H9 (cell line): ENCODE measurements around the gene PLEKHO2. TPM values are rescaled to one million over a fixed set of nuclear protein-coding genes. Genes with fewer than 3 reads are reported as not detected.

Source experiments
- DNase-seq: peaks from one replicate; pipeline ENCODE4 v3.0.0-alpha.2; 2017
- H2AFZ ChIP-seq: one replicate; pipeline ENCODE4 v1.6.1; 2013; ENCODE audit warnings: mild to moderate bottlenecking, low read length, control low read depth, moderate library complexity
- H2AK5ac ChIP-seq: 2 replicates; pipeline ENCODE4 v1.6.1; 2013; ENCODE audit warnings: low read length, control low read depth, mixed read lengths; ENCODE audit not compliant: insufficient read length
- H2BK120ac ChIP-seq: one replicate; pipeline ENCODE4 v1.6.1; 2013; ENCODE audit warnings: low read depth, mild to moderate bottlenecking, low read length, control low read depth, inconsistent platforms; ENCODE audit not compliant: poor library complexity, severe bottlenecking
- H2BK12ac ChIP-seq: 2 replicates; pipeline ENCODE4 v1.6.1; 2013; ENCODE audit warnings: low read length, control low read depth, mixed read lengths, low read depth; ENCODE audit not compliant: insufficient read length
- H2BK15ac ChIP-seq: 2 replicates; pipeline ENCODE4 v1.6.1; 2013; ENCODE audit warnings: low read depth, low read length, control low read depth
- H2BK20ac ChIP-seq: one replicate; pipeline ENCODE4 v1.6.1; 2013; ENCODE audit warnings: low read depth, mild to moderate bottlenecking, low read length, control low read depth, inconsistent platforms; ENCODE audit not compliant: poor library complexity, severe bottlenecking
- H2BK5ac ChIP-seq: 2 replicates; pipeline ENCODE4 v1.6.1; 2013; ENCODE audit warnings: low read length, control low read depth, mixed read lengths; ENCODE audit not compliant: insufficient read length
- H3K14ac ChIP-seq: 2 replicates; pipeline ENCODE4 v1.6.1; 2013; ENCODE audit warnings: low read length, control low read depth; ENCODE audit not compliant: insufficient read depth
- H3K18ac ChIP-seq: 2 replicates; pipeline ENCODE4 v1.6.1; 2013; ENCODE audit warnings: low read depth, mild to moderate bottlenecking, mixed read lengths, low read length, control low read depth; ENCODE audit not compliant: insufficient read length
- H3K23ac ChIP-seq: 2 replicates; pipeline ENCODE4 v1.6.1; 2013; ENCODE audit warnings: low read length, control low read depth, mixed read lengths, low read depth; ENCODE audit not compliant: insufficient read length
- H3K23me2 ChIP-seq: 2 replicates; pipeline ENCODE4 v1.6.1; 2013; ENCODE audit warnings: low read depth, mild to moderate bottlenecking, mixed read lengths, low read length, control low read depth; ENCODE audit not compliant: insufficient read length, poor library complexity, severe bottlenecking
- H3K27ac ChIP-seq: 2 replicates; pipeline ENCODE4 v1.5.1; 2013; ENCODE audit warnings: low read length, control low read depth, mixed read lengths, low read depth; ENCODE audit not compliant: insufficient read length
- H3K27me3 ChIP-seq: 2 replicates; pipeline ENCODE4 v1.6.1; 2013; ENCODE audit warnings: low read length, control low read depth, inconsistent platforms; ENCODE audit not compliant: insufficient read depth
- H3K4ac ChIP-seq: 2 replicates; pipeline ENCODE4 v1.6.1; 2013; ENCODE audit warnings: low read depth, mild to moderate bottlenecking, control low read depth, inconsistent platforms, low read length, moderate library complexity
- H3K4me1 ChIP-seq: 2 replicates; pipeline ENCODE4 v1.6.1; 2013; ENCODE audit warnings: low read length, control low read depth, inconsistent platforms; ENCODE audit not compliant: insufficient read depth
- H3K4me2 ChIP-seq: 2 replicates; pipeline ENCODE4 v1.6.1; 2013; ENCODE audit warnings: low read length, control low read depth, mixed read lengths; ENCODE audit not compliant: insufficient read length, insufficient read depth
- H3K56ac ChIP-seq: 2 replicates; pipeline ENCODE4 v1.6.1; 2013; ENCODE audit warnings: low read depth, mild to moderate bottlenecking, mixed read lengths, low read length, control low read depth; ENCODE audit not compliant: insufficient read length
- H3K79me1 ChIP-seq: 2 replicates; pipeline ENCODE4 v1.6.1; 2013; ENCODE audit warnings: low read depth, mild to moderate bottlenecking, moderate library complexity, low read length, control low read depth, inconsistent platforms; ENCODE audit not compliant: insufficient read depth, poor library complexity, severe bottlenecking
- H3K79me2 ChIP-seq: 2 replicates; pipeline ENCODE4 v1.6.1; 2013; ENCODE audit warnings: low read length, control low read depth, inconsistent platforms; ENCODE audit not compliant: insufficient read depth
- H3K9ac ChIP-seq: 2 replicates; pipeline ENCODE4 v1.6.1; 2013; ENCODE audit warnings: low read length, control low read depth, mixed read lengths; ENCODE audit not compliant: insufficient read length; ENCODE audit errors: extremely low read depth
- H3K9me3 ChIP-seq: one replicate; pipeline ENCODE4 v1.6.1; 2013; ENCODE audit warnings: low read depth, low read length, inconsistent platforms; ENCODE audit not compliant: control insufficient read depth
- H3T11ph ChIP-seq: one replicate; pipeline ENCODE4 v1.6.1; 2013; ENCODE audit warnings: mild to moderate bottlenecking, low read length, control low read depth, inconsistent platforms
- H4K20me1 ChIP-seq: one replicate; pipeline ENCODE4 v1.6.1; 2013; ENCODE audit not compliant: control insufficient read depth, insufficient read length, insufficient read depth
- H4K5ac ChIP-seq: 2 replicates; pipeline ENCODE4 v1.6.1; 2013; ENCODE audit warnings: low read depth, mild to moderate bottlenecking, mixed read lengths, low read length, control low read depth; ENCODE audit not compliant: insufficient read length
- H4K8ac ChIP-seq: replicated peaks from 2 replicates; pipeline ENCODE4 v1.6.1; 2013; ENCODE audit warnings: low read length, control low read depth, mixed read lengths, low read depth; ENCODE audit not compliant: insufficient read length
- H4K91ac ChIP-seq: 2 replicates; pipeline ENCODE4 v1.6.1; 2013; ENCODE audit warnings: low read depth, mild to moderate bottlenecking, moderate library complexity, mixed read lengths, low read length, control low read depth; ENCODE audit not compliant: insufficient read length
- H3K27ac Mint-ChIP-seq, 3 experiments: 2 replicates in 2 of 3; 3 replicates in 1 of 3; pipeline ENCODE4 v1.8.0; 2020 to 2021; ENCODE audit warnings: mixed read lengths in 3 of 3, mild to moderate bottlenecking in 1 of 3, moderate library complexity in 1 of 3
- H3K27me3 Mint-ChIP-seq: 2 replicates; pipeline ENCODE4 v1.8.0; 2021; ENCODE audit warnings: low read depth, mild to moderate bottlenecking, moderate library complexity, mixed read lengths
- H3K36me3 Mint-ChIP-seq, 3 experiments: 2 replicates in 2 of 3; 3 replicates in 1 of 3; pipeline ENCODE4 v1.8.0; 2020 to 2021; ENCODE audit warnings: low read depth in 3 of 3, mixed read lengths in 3 of 3; ENCODE audit not compliant: insufficient read depth in 1 of 3
- H3K4me1 Mint-ChIP-seq, 2 experiments: 2 replicates each; pipeline ENCODE4 v1.8.0; 2020; ENCODE audit warnings: mixed read lengths in 2 of 2
- H3K4me3 Mint-ChIP-seq, 2 experiments: 2 replicates in 1 of 2; 3 replicates in 1 of 2; pipeline ENCODE4 v1.8.0; 2020 to 2021; ENCODE audit warnings: mild to moderate bottlenecking in 2 of 2, mixed read lengths in 2 of 2, moderate library complexity in 1 of 2
- H3K9me3 Mint-ChIP-seq, 2 experiments: 2 replicates in 1 of 2; 3 replicates in 1 of 2; pipeline ENCODE4 v1.8.0; 2020; ENCODE audit warnings: mild to moderate bottlenecking in 2 of 2, mixed read lengths in 2 of 2, moderate library complexity in 1 of 2
- WGBS: extraction: QIAGEN DNeasy Blood & Tissue Kit; methylation state at CpG from one replicate; pipeline ENCODE4 v1.1.7; 2013; ENCODE audit warnings: missing lambda C conversion rate, low lambda C conversion rate, mixed read lengths; ENCODE audit not compliant: insufficient read length; ENCODE audit errors: extremely low coverage; 5-methylcytosine and 5-hydroxymethylcytosine counted together
- total RNA-seq: library from RNA; stranded (reverse); gene quantifications from 2 replicates; pipeline ENCODE4 v1.2.1, GENCODE V29; 2021
- TF ChIP-seq, protein P1 (sequence below): fragments of 200-600 bp; sonication (generic); conservative IDR thresholded peaks from 3 replicates; pipeline ENCODE4 v1.8.0; 2021; ENCODE audit warnings: antibody characterized with exemption, mild to moderate bottlenecking

The PLEKHO2 gene
- total RNA-seq, 1 experiment from 2014 or later: 18.1 TPM

DNA sequence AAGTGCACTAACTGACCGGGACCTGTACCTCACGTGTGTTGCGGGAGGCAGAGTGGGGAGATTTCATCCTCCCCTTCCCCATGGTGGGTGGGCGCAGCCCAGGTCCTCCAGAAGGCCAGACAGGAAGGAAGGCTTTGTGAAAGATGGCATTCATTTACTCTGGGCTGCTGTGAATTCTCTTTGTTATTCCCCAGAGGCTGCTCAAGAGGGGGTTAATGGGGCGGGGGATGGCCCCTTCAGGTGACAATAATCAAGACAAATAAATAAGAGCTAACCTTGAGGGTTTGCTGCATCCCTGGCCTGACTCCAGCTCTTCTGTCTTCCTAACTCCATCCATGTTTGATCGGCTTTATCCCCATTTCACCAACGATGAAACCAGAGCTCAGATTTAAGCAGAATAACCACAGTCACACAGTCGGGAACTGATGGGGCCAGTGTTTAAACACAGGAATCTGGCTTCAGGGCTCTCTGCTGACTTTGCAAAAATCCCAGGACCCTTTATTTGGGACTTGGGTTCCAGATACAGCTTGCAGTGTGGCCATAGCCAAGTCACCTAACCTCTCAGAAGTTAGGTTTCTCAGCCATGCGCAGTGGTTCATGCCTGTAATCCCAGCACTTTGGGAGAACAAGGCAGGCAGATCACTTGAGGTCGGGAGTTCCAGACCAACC lies 32.8 kb upstream of the PLEKHO2 start:
- no peak overlapping the region for H2AFZ ChIP-seq
- no peaks in the 10 kb centered on the region for H3K79me2 ChIP-seq
- H2AK5ac ChIP-seq: no peak overlapping the region
- Mint-ChIP-seq H3K4me3 (peak overlapping the region; percentile 55 to 72), H3K27ac (peak overlapping the region; percentile 95 to 100 (median 99)), H3K36me3 (no peaks in the 10 kb centered on the region), H3K4me1 (peaks cover 74 to 79% of the 10 kb centered on the region in 2 experiments), H3K27me3 (no peaks in the 10 kb centered on the region), H3K9me3 (no peaks in the 10 kb centered on the region)
- DNase-seq: peak; percentile 90
- H3K27ac ChIP-seq: peak overlapping the region; percentile 90
- no peak overlapping the region for H3K23ac ChIP-seq
- peak overlapping the region; percentile 21 for H3K4me2 ChIP-seq
- TF ChIP-seq, protein P1, sequence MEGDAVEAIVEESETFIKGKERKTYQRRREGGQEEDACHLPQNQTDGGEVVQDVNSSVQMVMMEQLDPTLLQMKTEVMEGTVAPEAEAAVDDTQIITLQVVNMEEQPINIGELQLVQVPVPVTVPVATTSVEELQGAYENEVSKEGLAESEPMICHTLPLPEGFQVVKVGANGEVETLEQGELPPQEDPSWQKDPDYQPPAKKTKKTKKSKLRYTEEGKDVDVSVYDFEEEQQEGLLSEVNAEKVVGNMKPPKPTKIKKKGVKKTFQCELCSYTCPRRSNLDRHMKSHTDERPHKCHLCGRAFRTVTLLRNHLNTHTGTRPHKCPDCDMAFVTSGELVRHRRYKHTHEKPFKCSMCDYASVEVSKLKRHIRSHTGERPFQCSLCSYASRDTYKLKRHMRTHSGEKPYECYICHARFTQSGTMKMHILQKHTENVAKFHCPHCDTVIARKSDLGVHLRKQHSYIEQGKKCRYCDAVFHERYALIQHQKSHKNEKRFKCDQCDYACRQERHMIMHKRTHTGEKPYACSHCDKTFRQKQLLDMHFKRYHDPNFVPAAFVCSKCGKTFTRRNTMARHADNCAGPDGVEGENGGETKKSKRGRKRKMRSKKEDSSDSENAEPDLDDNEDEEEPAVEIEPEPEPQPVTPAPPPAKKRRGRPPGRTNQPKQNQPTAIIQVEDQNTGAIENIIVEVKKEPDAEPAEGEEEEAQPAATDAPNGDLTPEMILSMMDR: no peak
- peak overlapping the region; percentile 85 for H2BK12ac ChIP-seq
- H2BK15ac ChIP-seq: no peak overlapping the region
- no CpG with 5 or more reads among the region's 10 CpGs for WGBS
- H3K9ac ChIP-seq: peak overlapping the region; percentile 66
- H4K5ac ChIP-seq: peak overlapping the region; percentile 27
- peaks cover 16% of the 10 kb centered on the region for H3K4me1 ChIP-seq
- no peaks in the 10 kb centered on the region for H3K27me3 ChIP-seq
- peak overlapping the region; percentile 85; the same call in 1 of the 2 replicates for H3K4ac ChIP-seq
- no peaks in the 10 kb centered on the region for H3K79me1 ChIP-seq
- H3K18ac ChIP-seq: peak overlapping the region; percentile 93
- H4K91ac ChIP-seq: peak overlapping the region; percentile 92
- H3K9me3 ChIP-seq: no peaks in the 10 kb centered on the region
- H3K14ac ChIP-seq: peak overlapping the region; percentile 89; the same call in 1 of the 2 replicates
- no peak overlapping the region for H3K56ac ChIP-seq
- H4K8ac ChIP-seq: no peak overlapping the region
- peak overlapping the region; percentile 56 for H2BK120ac ChIP-seq
- no peaks in the 10 kb centered on the region for H4K20me1 ChIP-seq
- peaks cover 13% of the 10 kb centered on the region for H3K23me2 ChIP-seq
- H2BK20ac ChIP-seq: peak overlapping the region; percentile 49
- peak overlapping the region; percentile 81 for H3T11ph ChIP-seq
- H2BK5ac ChIP-seq: peak overlapping the region; percentile 70
